GM18507 (cell line): ENCODE measurements around the gene ASNSD1.
"Not testable (repeated sequence)": the region's sequence is repeated elsewhere in the genome, so short reads cannot be mapped to it uniquely, and the experiment has no call there.

Experiments
- DNase-seq: peaks from one replicate; pipeline ENCODE4 v3.0.0; 2011; ENCODE audit warnings: low read depth; ENCODE audit not compliant: insufficient read length; ENCODE audit errors: extremely low spot score
- FAIRE-seq: peaks from 2 replicates; lab custom pipeline; 2011; peaks lifted over from hg19 to GRCh38; lab: Jason Lieb, UNC

ASNSD1 gene

GRCh38 chr2:189641002-189641401 is 20.3 kb upstream of the ASNSD1 start:
- no peak for FAIRE-seq
- no peak for DNase-seq

GRCh38 chr2:189641590-189641989 is 19.7 kb upstream of the ASNSD1 start:
- DNase-seq (no peak), FAIRE-seq (no peak)

DNA sequence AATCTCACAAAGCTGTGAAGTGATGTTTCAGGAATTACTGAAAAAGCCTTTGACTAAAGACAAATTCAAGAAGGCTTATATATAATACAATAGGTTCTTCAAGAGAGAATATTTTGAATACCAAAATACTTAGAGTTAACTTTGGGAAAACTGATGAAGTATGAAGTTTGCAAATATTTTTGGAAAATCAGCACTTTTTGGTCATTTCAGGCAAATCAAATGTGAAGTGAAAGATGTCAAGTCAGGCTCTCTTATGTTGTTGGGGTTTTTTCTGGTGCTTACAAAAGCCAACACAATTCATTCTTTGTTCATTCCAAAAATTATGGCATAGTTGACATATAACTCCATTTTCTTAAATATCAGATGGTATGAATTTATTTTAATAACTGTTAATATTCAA is 14.7 kb upstream of the ASNSD1 start:
- FAIRE-seq (no peak), DNase-seq (no peak)

- DNase-seq (no peak), FAIRE-seq (no peak)
Measured at GRCh38 chr2:189648846-189649509, 12.3 kb upstream of the ASNSD1 start.

- DNase-seq (no peak), FAIRE-seq (no peak)
Measured at GRCh38 chr2:189651284-189651683, 10.0 kb upstream of the ASNSD1 start.

DNA sequence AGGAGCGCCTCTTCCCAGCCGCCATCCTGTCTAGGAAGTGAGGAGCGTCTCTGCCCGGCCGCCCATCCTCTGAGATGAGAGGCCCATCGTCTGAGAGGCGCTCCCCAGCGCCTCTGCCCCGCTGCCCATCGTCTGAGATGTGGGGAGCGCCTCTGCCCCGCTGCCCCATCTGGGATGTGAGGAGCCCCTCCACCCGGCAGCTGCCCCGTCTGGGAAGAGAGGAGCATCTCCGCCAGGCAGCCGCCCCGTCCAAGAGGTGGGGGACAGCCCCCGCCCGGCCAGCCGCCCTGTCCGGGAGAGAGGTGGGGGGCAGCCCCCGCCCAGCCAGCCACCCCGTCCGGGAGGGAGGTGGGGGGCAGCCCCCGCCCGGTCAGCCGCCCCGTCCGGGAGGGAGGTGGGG is 7.8 kb upstream of the ASNSD1 start:
- FAIRE-seq, DNase-seq: not testable (repeated sequence)

DNA sequence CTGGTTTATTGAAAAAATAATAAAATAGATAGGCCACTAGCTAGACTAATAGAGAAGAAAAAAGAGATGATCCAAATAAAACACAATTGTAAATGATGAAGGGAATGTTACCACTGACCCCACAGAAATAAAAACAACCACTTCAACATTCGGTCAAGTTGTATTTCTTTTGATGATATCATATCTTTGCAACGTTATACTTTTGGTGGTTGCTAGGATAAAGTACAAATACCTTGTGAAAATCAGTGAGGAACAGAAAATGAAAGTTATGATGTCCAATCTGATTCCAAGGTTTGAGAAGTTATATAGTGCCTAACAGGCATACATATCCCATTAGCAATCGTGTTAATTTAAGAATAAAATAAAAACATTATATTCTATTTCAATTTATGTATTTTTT is 6.6 kb upstream of the ASNSD1 start:
- FAIRE-seq (no peak), DNase-seq (no peak)

DNA sequence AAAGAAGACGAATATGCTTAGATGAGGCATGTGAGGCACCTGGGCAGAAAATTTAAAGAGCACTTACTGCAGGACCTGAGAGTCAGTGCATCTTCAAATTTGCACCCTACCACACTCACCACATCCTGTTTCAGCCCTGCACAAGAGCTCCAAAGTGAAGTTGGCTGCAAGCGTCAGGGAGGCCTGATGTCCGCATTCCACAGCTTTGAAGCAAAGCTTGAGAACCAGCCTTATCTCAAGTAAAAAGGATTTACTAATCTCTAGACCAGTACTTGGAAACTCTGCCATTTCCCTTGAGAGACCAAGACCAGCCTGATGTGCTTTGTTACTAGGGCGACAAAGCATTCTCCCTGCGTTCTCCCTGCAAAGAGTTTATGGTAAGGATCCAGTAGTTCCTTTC is 3.4 kb upstream of the ASNSD1 start:
- FAIRE-seq (no peak), DNase-seq (no peak)

DNA sequence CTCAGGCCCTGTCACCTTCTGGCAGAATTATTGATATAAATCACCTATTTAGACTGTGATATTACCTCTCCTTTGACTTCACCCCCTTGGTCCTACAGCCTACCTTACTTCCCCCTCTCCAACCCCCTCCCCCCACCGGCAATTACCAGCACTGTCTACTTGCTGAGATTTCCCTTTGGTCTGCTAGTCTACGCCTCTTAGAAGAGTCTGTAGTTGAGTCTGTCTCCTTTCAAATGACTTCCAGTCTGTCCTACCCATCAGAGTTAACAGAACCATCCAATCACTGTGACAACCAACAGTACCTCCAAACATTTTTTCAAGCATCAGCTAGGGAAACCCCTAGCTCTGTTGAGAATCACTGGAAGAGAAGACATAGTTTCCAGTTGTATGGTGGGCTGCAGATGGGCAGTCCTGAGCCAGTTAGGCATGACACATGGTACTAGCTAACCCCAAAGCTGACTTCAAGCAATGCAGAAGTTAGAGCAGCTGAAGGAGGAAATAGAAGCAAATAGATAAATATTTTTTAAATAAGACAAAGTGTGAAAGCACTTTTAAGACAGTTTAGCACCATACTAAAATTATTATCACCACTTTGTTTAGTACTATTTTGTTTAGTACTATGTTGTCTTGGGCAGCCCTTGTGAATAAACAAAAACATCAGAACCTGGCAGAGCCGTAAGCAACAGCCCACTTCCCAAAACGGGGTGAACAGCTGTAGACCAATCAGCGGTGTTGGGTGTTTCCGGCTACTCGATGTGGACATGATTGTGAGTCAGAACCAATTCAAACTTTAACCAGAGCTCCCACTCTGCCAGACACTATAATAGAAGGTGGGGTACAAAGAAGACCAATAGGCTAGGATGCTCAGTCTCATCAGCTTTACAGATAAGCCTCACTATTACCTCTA is 2.7 kb upstream of the ASNSD1 start:
- peak; percentile 31 for FAIRE-seq
- DNase-seq = no peak

DNA sequence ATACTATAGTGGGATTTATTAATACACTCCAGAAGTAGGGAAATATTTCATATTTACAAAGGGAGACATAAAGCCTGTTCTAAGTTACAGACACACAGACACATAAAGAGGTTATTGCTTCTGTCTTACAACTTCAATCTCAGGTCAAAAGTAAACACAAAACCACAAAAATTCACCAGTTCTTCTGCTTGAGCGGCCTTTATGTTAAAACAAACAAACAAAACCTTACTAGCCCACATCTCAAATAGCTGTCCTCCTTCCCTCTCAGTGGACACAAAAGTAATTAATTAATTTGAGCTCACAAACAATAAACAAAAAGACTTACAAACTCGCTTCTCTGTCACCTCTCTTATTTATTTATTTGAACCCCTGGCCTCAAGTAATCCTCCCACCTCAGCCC is 1.5 kb upstream of the ASNSD1 start:
- FAIRE-seq (no peak), DNase-seq (no peak)

DNA sequence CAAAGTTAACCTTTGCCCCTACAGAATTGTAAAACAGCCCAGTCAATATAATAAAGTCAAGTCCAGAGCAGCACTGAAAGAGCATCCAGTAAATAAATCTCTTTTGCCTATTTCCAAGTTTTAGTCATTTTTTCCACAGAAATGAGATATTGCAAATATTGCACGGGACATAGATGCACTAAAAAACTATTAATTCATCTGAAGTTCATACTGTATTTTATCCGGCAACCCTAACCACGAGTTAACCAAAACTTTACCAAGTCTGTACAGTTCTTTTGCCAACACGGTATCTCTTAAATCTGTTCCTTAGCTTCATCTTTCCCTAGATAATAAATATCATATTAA is 484 bp upstream of the ASNSD1 start:
- FAIRE-seq (no peak), DNase-seq (no peak)

DNA sequence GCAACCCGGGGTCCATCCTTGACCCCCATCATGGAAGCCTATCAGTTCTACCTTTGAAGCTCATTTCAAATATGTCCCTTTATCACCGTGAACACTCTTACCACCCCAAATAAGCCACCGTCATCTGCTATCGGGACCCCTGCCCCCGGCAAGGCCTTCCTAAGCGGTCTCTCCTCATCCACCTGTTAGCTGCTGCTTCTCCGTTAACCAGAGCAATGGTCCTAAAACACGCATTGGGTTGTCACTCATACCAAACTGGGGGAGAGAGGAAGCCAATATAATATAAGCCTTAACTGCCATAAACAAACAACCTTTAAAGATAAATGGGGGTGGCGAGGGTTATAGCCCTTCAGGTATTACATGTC is 680 bp downstream of the ASNSD1 start:
- FAIRE-seq (peak; percentile 46), DNase-seq (no peak)

- DNase-seq (no peak), FAIRE-seq (no peak)
Measured at GRCh38 chr2:189662669-189663226, 1.5 kb downstream of the ASNSD1 start.

DNA sequence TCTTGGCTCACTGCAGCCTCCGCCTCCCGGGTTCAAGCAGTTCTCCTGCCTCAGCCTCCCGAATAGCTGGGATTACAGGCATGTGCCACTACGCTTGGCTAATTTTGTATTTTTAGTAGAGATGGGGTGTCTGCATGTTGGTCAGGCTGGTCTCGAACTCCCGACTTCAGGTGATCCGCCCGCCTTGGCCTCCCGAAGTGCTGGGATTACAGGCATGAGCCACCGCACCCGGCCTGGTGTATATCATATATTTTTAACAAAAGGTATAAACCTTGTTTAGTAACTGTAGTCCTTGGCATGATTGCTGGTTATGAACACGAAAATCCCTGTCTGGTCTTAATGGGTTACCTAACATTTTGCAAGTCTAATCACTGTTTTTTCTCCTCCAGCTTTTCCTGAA is 2.1 kb downstream of the ASNSD1 start:
- not testable (repeated sequence) for DNase-seq, FAIRE-seq

GRCh38 chr2:189669913-189670312 is 8.7 kb downstream of the ASNSD1 start:
- DNase-seq (no peak), FAIRE-seq (no peak)

GRCh38 chr2:189673661-189674373 is 12.6 kb downstream of the ASNSD1 start:
- FAIRE-seq (peak; percentile 12), DNase-seq (no peak)

DNA sequence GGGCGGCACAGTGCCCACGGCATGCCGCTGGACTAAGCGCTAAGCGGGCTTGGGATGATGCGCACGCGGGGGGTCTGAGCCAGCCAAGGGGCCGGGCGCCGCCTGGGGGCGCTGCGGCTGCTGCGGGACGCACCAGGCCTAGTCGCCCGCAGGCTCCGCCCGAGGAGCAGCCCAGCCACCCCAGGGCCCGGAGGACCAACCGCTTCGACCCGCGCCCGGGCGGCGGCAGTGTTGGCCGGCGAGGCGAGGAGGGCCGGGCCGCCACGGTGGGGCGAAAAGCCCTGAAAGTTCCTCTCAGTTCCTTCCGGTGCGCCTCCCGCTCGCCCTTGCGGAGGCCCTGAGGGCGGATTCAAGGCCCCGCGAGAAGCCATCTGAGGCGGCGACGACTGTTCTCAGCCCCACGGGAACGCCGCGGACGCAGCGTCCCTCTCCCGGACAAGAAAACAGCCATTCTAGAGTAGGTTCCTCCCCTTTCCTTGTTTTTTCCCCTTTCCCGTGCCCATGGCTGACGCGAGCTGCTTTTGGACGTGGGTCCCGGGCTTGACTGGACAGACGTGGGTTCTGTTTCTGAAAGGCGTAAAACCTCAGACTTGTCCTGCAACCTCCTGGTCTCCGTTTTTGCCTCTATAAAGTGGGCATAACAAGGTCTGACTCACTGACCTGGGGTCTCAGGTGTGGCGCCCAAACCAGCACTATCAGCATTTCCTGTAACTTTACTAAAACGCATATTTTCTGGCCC is 13.3 kb downstream of the ASNSD1 start, which contains the start of gene ANKAR:
Gene ANKAR, plus strand, starts transcription at position 297 of the 739 bp plus-strand sequence. CDS start 1,821 bp downstream, outside the sequence.
- DNase-seq (peak; percentile 63), FAIRE-seq (peak; percentile 84)

DNA sequence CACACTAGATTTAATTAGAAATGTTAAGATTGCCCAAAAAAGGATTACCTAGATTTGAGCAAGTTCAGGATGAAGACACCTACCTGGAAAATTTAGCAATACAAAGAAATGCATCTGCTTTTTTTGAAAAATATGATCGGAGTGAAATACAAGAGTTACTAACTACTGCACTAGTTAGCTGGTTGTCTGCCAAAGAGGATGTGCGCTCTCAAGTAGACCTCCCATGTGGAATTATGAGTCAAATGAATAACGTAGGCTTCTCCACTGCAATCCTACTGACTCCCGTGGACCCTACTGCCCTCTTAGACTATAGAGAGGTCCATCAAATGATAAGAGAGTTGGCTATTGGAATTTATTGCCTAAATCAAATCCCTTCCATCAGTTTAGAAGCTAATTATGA is 15.2 kb downstream of the ASNSD1 start:
- no peak for FAIRE-seq

DNA sequence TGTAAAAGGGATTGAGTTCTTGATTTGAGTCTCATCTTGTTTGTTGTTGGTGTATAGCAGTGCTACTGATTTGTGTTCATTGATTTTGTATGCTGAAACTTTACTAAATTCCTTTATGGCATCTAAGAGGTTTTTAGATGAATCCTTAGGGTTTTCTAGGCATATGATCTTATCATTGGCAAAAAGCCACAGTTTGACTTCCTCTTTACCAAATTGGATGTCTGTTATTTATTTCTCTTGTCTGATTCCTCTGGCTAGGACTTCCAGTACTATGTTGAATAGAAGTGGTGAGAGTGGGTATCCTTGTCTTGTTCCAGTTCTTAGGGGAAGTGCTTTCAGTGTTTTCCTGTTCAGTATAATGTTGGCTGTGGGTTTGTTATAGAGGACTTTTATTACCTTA is 18.0 kb downstream of the ASNSD1 start:
- FAIRE-seq (no peak), DNase-seq (no peak)

More for the DNA sequence above, 15.2 kb downstream of the ASNSD1 start:
- no peak for DNase-seq
